CD4-positive, alpha-beta memory T cell (primary cell): ENCODE measurements around the gene ITM2C. TPM values are rescaled to one million over a fixed set of nuclear protein-coding genes. Genes with fewer than 3 reads are reported as not detected.
A peak's percentile ranks its signal among the peaks of the same experiment; 100 is the strongest.

Source experiments
- CTCF ChIA-PET: fragments of 350-600 bp; sonication (Branson Sonifier 250); formaldehyde crosslinking; loops from one replicate; lab custom pipeline; 2021; ENCODE audit warnings: inconsistent platforms; ENCODE audit not compliant: partially characterized antibody; lab: Charles Lee
- POLR2A ChIA-PET: fragments of 350-600 bp; sonication (Branson Sonifier 250); formaldehyde crosslinking; loops from one replicate; lab custom pipeline; 2021; ENCODE audit not compliant: partially characterized antibody; lab: Charles Lee
- DNase-seq, 5 donors: peaks; one replicate each; pipeline versions ENCODE4 v3.0.0 to v3.0.0-alpha.2; 2020 to 2022; ENCODE audit warnings: mixed read lengths in 1 of 5
- H3K27ac ChIP-seq: one replicate; pipeline ENCODE4 v1.7.0; 2013; ENCODE audit warnings: low read depth, low read length
- H3K27me3 ChIP-seq: 2 replicates; pipeline ENCODE4 v1.7.0; 2013; ENCODE audit warnings: mild to moderate bottlenecking, low read length, moderate library complexity; ENCODE audit not compliant: insufficient read depth
- H3K36me3 ChIP-seq: 2 replicates; pipeline ENCODE4 v1.7.0; 2013; ENCODE audit warnings: mild to moderate bottlenecking, low read length, moderate library complexity; ENCODE audit not compliant: insufficient read depth
- H3K4me1 ChIP-seq: 2 replicates; pipeline ENCODE4 v1.7.0; 2013; ENCODE audit warnings: mild to moderate bottlenecking, low read length, moderate library complexity; ENCODE audit not compliant: insufficient read depth
- H3K4me3 ChIP-seq, 2 donors: one replicate each; pipeline ENCODE4 v1.7.0; 2013; ENCODE audit warnings: low read length in 2 of 2, mild to moderate bottlenecking in 1 of 2
- H3K9me3 ChIP-seq, 2 donors: one replicate each; pipeline ENCODE4 v1.7.0; 2013; ENCODE audit warnings: low read length in 2 of 2, control low read depth in 1 of 2; ENCODE audit not compliant: control insufficient read depth in 1 of 2
- H3K27ac Mint-ChIP-seq, 7 donors: one replicate each; pipeline ENCODE4 v1.8.0; 2020 to 2021; ENCODE audit warnings: mixed read lengths in 7 of 7, mild to moderate bottlenecking in 6 of 7, inconsistent platforms in 3 of 7, moderate library complexity in 3 of 7
- H3K27me3 Mint-ChIP-seq, 2 donors: one replicate each; pipeline ENCODE4 v1.8.0; 2020 to 2021; ENCODE audit warnings: mixed read lengths in 2 of 2
- H3K36me3 Mint-ChIP-seq, 2 donors: one replicate each; pipeline ENCODE4 v1.8.0; 2020 to 2021; ENCODE audit warnings: mixed read lengths in 2 of 2, inconsistent platforms in 1 of 2, mild to moderate bottlenecking in 1 of 2
- H3K4me1 Mint-ChIP-seq, 4 donors: one replicate each; pipeline ENCODE4 v1.8.0; 2020 to 2021; ENCODE audit warnings: mixed read lengths in 4 of 4, mild to moderate bottlenecking in 1 of 4
- H3K4me3 Mint-ChIP-seq, 8 donors: one replicate each; pipeline ENCODE4 v1.8.0; 2020 to 2021; ENCODE audit warnings: mixed read lengths in 8 of 8, mild to moderate bottlenecking in 7 of 8, moderate library complexity in 6 of 8, inconsistent platforms in 3 of 8
- H3K9me3 Mint-ChIP-seq, 8 donors: one replicate each; pipeline ENCODE4 v1.8.0; 2020 to 2021; ENCODE audit warnings: mixed read lengths in 8 of 8, mild to moderate bottlenecking in 5 of 8, inconsistent platforms in 3 of 8, moderate library complexity in 1 of 8
- intact Hi-C: fragments of 100-400 bp; cut with micrococcal nuclease; formaldehyde crosslinking; loops from one replicate; pipeline ENCODE4 v1.15.1; 2023
- polyA plus RNA-seq, 2 donors: library from polyadenylated mRNA; unstranded; fragments of 300-500 nt; fragmentation: Illumina TruSeq; gene quantifications; one replicate each; pipeline ENCODE4 v1.2.3, GENCODE V29; 2021
- total RNA-seq, 2 experiments: library from RNA; stranded (reverse); gene quantifications; one replicate each; pipeline ENCODE4 v1.2.3, GENCODE V29; 2021

Gene ITM2C
- total and polyA plus RNA-seq, 4 experiments from 2014 or later = 24.1 to 40.8 (median 28.4) TPM

- DNase-seq = no peak
- Mint-ChIP-seq H3K36me3 (peaks cover 0 to 4% of the 10 kb centered on the region in 2 donors), H3K4me1 (peaks cover 19 to 54% (median 39%) of the 10 kb centered on the region in 4 donors), H3K9me3 (peaks cover 0 to 1% (median 0%) of the 10 kb centered on the region in 8 donors), H3K4me3 (peak overlapping the region in 1 of 8 donors; percentile 36), H3K27me3 (no peaks in the 10 kb centered on the region), H3K27ac (peak overlapping the region in 1 of 7 donors; percentile 26)
- Histone ChIP-seq H3K4me3 (no peak overlapping the region), H3K9me3 (no peaks in the 10 kb centered on the region), H3K36me3 (no peaks in the 10 kb centered on the region), H3K4me1 (peaks cover 41% of the 10 kb centered on the region), H3K27ac (no peak overlapping the region), H3K27me3 (no peaks in the 10 kb centered on the region)
- intact Hi-C loops = loop anchor here (10.0 kb wide), 1 partner anchor 106 kb away; no protein-coding TSS in a partner anchor
- POLR2A ChIA-PET = interaction anchor here (1.7 kb wide), 1 partner anchor 8 kb away, joined by 6 read pairs; no protein-coding TSS in a partner anchor
- CTCF ChIA-PET = interaction anchor here (2.8 kb wide), 1 partner anchor 20 kb away, joined by 10 read pairs; no protein-coding TSS in a partner anchor
Observed at GRCh38 chr2:230868161-230868946, 3.6 kb downstream of the ITM2C start.

GRCh38 chr2:230868947-230869913 is 4.5 kb downstream of the ITM2C start:
- H3K4me1 Mint-ChIP-seq = peaks cover 19 to 55% (median 37%) of the 10 kb centered on the region in 4 donors
- no peaks in the 10 kb centered on the region for H3K36me3 ChIP-seq
- intact Hi-C loops = loop anchor here (10.0 kb wide), 1 partner anchor 106 kb away; no protein-coding TSS in a partner anchor
- peaks cover 42% of the 10 kb centered on the region for H3K4me1 ChIP-seq
- H3K27ac ChIP-seq = no peak overlapping the region
- no peak overlapping the region for H3K4me3 ChIP-seq
- H3K27me3 Mint-ChIP-seq = no peaks in the 10 kb centered on the region
- peaks cover 0 to 4% of the 10 kb centered on the region in 2 donors for H3K36me3 Mint-ChIP-seq
- no peaks in the 10 kb centered on the region for H3K9me3 Mint-ChIP-seq
- H3K27ac Mint-ChIP-seq = peak overlapping the region in 3 of 7 donors; percentile 12 to 32 (median 26)
- no peak for DNase-seq
- ChIA-PET CTCF (interaction anchor here (0.6 to 2.8 kb wide), 2 partner anchors 19 to 21 kb away, joined by 3 to 10 read pairs; no protein-coding TSS in a partner anchor), POLR2A (interaction anchor here (1.1 kb wide), 1 partner anchor 8 kb away, joined by 3 read pairs; no protein-coding TSS in a partner anchor)
- peak overlapping the region in 1 of 8 donors; percentile 36 for H3K4me3 Mint-ChIP-seq
- H3K27me3 ChIP-seq = no peaks in the 10 kb centered on the region
- H3K9me3 ChIP-seq = no peaks in the 10 kb centered on the region

DNA sequence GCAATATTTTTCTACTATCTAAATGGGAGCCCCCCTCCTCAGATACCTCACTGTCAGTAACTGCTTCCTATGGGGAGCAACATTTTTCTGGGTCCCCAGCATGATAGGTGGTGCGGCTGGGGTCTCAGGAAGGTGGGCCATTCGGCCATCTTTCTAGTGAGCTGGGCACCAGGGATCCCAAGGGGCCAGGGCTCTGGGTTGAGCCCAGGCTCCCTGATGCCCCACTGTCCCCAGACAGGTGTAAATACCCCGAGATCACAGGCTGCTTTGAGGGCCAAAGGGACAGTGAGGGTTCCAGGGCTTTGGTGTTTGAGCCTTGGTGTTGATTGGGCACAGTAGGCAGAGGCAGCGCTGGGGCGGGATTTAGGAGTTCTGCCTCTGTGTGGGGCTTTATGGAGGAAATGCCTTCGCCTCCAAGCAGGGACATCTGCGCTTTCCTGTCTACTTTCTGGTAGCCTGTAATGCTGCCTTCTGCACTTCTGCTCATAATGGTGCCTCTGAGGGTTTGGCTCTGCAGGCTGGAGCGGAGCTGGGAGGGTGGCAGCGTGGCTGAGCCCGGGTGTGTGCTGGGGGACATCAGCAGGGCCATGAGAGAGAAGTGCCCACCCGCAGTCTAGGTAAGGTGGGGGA is 5.3 kb downstream of the ITM2C start:
- ChIA-PET POLR2A (interaction anchor here (1.1 kb wide), 1 partner anchor 9 kb away, joined by 3 read pairs; no protein-coding TSS in a partner anchor), CTCF (no interaction called here)
- Histone ChIP-seq H3K4me3 (no peak overlapping the region), H3K4me1 (peaks cover 39% of the 10 kb centered on the region), H3K27me3 (no peaks in the 10 kb centered on the region), H3K9me3 (no peaks in the 10 kb centered on the region), H3K36me3 (no peaks in the 10 kb centered on the region), H3K27ac (no peak overlapping the region)
- peaks cover 19 to 52% (median 34%) of the 10 kb centered on the region in 4 donors for H3K4me1 Mint-ChIP-seq
- H3K27ac Mint-ChIP-seq = peak overlapping the region in 1 of 7 donors; percentile 61
- H3K36me3 Mint-ChIP-seq = peaks cover 0 to 1% of the 10 kb centered on the region in 2 donors
- intact Hi-C loops = loop anchor here (10.0 kb wide), 1 partner anchor 105 kb away; no protein-coding TSS in a partner anchor
- H3K27me3 Mint-ChIP-seq = no peaks in the 10 kb centered on the region
- no peak overlapping the region for H3K4me3 Mint-ChIP-seq
- DNase-seq = no peak
- no peaks in the 10 kb centered on the region for H3K9me3 Mint-ChIP-seq

DNA sequence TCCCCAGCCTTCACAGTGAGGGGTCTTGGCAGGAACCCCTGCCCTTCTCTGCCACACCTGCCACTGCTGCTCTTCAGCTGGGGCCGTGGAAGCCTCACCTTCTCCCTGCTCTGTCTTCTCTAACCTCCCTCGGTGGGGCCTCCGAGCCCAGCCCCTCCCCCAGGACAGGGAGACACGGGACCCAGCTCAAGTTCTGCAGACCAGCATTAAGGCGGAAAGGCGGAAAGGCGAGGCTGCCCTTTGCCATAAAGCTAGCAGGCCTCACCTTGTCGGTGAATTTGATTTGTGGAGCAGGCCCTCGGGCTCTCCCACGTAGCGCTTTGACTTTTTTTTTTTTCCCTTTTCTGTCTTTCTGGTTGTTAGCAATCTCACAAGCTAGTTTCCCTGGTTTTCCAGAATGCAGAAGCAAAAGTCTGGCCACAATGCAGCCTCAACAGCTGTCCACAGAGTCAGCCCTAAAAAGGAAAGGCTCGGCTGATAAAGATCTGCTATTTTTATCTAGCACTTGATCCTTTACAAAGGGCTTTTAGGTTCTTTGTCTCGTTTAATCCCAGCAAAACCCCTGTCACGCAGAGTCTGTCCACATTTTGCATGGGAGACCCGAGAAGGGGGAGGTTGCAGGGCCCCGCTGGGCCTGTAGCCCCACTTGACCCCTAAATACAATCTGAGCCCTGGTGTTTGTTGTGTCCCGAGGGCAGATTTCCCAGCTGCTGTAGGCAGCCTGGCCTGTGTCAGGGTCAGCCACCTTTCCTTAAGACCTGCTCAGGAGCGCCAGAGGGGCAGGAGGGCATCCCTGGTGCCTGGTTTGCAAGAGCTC is 6.0 kb downstream of the ITM2C start:
- no peak overlapping the region for H3K4me3 ChIP-seq
- H3K9me3 ChIP-seq = no peaks in the 10 kb centered on the region
- no peaks in the 10 kb centered on the region for H3K36me3 ChIP-seq
- H3K4me1 Mint-ChIP-seq = peaks cover 19 to 49% (median 33%) of the 10 kb centered on the region in 4 donors
- peaks cover 33% of the 10 kb centered on the region for H3K4me1 ChIP-seq
- intact Hi-C loops = no loop called here
- DNase-seq = no peak
- H3K9me3 Mint-ChIP-seq = no peaks in the 10 kb centered on the region
- no peak overlapping the region for H3K4me3 Mint-ChIP-seq
- POLR2A ChIA-PET = no interaction called here
- peaks cover 0 to 2% of the 10 kb centered on the region in 2 donors for H3K36me3 Mint-ChIP-seq
- H3K27ac Mint-ChIP-seq = peak overlapping the region in 1 of 7 donors; percentile 61
- no peaks in the 10 kb centered on the region for H3K27me3 Mint-ChIP-seq
- no peaks in the 10 kb centered on the region for H3K27me3 ChIP-seq
- no peak overlapping the region for H3K27ac ChIP-seq
- CTCF ChIA-PET = no interaction called here

DNA sequence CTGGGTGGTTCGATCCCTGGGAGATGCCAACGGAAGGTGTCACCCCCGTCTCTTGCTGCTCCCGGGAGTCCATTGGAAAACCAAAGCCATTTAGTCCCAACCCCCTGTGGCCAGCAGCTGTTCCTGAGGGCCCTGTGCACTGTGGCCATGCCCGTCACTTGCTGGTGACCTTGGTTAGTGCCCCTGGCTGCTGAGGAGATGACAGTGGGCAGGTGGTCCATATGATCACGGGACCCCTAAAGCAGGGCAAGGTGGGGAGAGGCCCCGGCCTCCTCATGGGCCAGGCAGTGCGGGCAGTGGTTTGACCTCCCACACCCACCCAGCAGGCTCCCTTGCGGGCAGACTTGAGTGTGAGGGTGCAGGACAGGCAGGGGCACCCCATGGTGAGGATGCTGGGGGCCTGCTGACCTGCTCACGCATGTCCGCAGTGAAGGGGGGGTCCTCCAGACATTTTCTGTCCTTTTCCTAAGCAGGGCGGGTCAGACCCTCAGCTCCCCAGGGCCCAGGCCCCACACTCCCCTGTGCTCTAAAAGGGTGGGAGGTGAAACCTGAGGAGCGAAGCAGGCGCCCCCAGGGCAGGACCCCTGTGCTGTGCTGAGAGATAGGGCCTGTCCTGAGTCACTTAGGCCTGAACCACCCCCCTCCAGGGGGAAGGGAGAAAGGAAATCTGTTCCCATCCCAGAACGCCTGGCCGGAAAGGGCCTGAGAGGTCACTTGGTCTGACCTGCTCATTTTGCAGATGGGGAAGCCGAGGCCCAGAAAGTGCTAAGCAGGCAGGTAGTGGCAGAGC is 6.8 kb downstream of the ITM2C start:
- intact Hi-C loops = no loop called here
- ChIA-PET CTCF (interaction anchor here (1.2 kb wide), 1 partner anchor 47 kb away, joined by 3 read pairs; no protein-coding TSS in a partner anchor), POLR2A (interaction anchor here (1.0 kb wide), 1 partner anchor 10 kb away, joined by 3 read pairs; no protein-coding TSS in a partner anchor)
- Histone ChIP-seq H3K36me3 (no peaks in the 10 kb centered on the region), H3K4me3 (no peak overlapping the region), H3K27me3 (no peaks in the 10 kb centered on the region), H3K27ac (no peak overlapping the region), H3K4me1 (peaks cover 25% of the 10 kb centered on the region), H3K9me3 (no peaks in the 10 kb centered on the region)
- no peaks in the 10 kb centered on the region for H3K9me3 Mint-ChIP-seq
- H3K4me1 Mint-ChIP-seq = peaks cover 14 to 41% (median 28%) of the 10 kb centered on the region in 4 donors
- no peak overlapping the region for H3K4me3 Mint-ChIP-seq
- no peak for DNase-seq
- no peak overlapping the region for H3K27ac Mint-ChIP-seq
- peaks cover 0 to 2% of the 10 kb centered on the region in 2 donors for H3K36me3 Mint-ChIP-seq
- H3K27me3 Mint-ChIP-seq = no peaks in the 10 kb centered on the region
